Tibial nerve (tissue), 4 donors: ENCODE data around the gene NFE2L2.

Experiments used
- EP300 ChIP-seq, 2 donors: sonication (generic); formaldehyde crosslinking; IDR thresholded peaks; one replicate each; pipeline ENCODE4 v1.6.1; 2017; ENCODE audit warnings: antibody characterized with exemption in 2 of 2, mild to moderate bottlenecking in 1 of 2
- POLR2A ChIP-seq, 2 donors: fragments of 450-650 bp; IDR thresholded peaks; one replicate each; pipeline ENCODE4 v1.6.1; 2017; ENCODE audit warnings: antibody characterized with exemption in 2 of 2, mild to moderate bottlenecking in 2 of 2, moderate library complexity in 2 of 2
- TF ChIP-seq, protein P1 (sequence below), 5 experiments: fragments of 200-600 bp in 3 of 5; fragments of 450-650 bp in 2 of 5; sonication (generic) in 3 of 5; IDR thresholded peaks; one replicate each; pipeline ENCODE4 v1.5.1; 2016 to 2019; ENCODE audit warnings: antibody characterized with exemption in 5 of 5, mild to moderate bottlenecking in 3 of 5, moderate library complexity in 2 of 5

DNA sequence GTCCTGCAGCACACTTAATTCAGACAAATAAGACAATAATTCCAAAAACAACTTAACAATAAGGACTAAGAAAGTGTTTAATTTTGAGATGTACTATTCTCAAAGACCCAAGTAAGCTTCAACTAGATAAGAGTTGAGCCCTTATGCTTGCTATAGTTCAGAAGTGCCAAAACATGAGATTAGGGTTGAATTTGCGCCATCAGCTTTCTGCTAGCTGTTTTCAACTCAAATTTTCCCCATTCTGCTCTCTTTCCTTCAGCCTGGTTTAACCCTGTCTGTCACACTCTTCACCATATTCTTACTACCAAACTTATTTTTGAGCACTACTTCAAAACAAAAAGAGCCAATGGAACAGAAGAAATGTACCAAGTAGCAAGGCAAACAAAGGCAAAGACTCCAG is 4.1 kb downstream of the NFE2L2 start:
- TF ChIP-seq, protein P1, sequence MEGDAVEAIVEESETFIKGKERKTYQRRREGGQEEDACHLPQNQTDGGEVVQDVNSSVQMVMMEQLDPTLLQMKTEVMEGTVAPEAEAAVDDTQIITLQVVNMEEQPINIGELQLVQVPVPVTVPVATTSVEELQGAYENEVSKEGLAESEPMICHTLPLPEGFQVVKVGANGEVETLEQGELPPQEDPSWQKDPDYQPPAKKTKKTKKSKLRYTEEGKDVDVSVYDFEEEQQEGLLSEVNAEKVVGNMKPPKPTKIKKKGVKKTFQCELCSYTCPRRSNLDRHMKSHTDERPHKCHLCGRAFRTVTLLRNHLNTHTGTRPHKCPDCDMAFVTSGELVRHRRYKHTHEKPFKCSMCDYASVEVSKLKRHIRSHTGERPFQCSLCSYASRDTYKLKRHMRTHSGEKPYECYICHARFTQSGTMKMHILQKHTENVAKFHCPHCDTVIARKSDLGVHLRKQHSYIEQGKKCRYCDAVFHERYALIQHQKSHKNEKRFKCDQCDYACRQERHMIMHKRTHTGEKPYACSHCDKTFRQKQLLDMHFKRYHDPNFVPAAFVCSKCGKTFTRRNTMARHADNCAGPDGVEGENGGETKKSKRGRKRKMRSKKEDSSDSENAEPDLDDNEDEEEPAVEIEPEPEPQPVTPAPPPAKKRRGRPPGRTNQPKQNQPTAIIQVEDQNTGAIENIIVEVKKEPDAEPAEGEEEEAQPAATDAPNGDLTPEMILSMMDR (IDR thresholded peaks at IDR 0.05) = no peak
- TF ChIP-seq EP300 (IDR thresholded peaks at IDR 0.05) = no peak
- TF ChIP-seq POLR2A (IDR thresholded peaks at IDR 0.05) = no peak
